ENCODE results near the gene ACSL3. TPM values are rescaled to one million over a fixed set of nuclear protein-coding genes. Genes with fewer than 3 reads are reported as not detected.

ACSL3 gene
- total RNA-seq, 1 donor from 2014 or later, result 91.5 TPM

- no peak overlapping the region for H3K27ac ChIP-seq
- intact Hi-C loops (cut with DNase I), result no loop called here
- ATAC-seq (peak; percentile 64), DNase-seq (no peak)
- H3K27me3 ChIP-seq, result no peaks in the 10 kb centered on the region
- no peaks in the 10 kb centered on the region for H3K36me3 ChIP-seq
- H3K4me1 ChIP-seq, result peaks cover 24% of the 10 kb centered on the region
- no peak overlapping the region for H3K4me3 ChIP-seq
- no peaks in the 10 kb centered on the region for H3K9me3 ChIP-seq
- TF ChIP-seq CTCF (IDR thresholded peaks at IDR 0.05), result no peak
These were observed 24.1 kb downstream of the ACSL3 start for GRCh38 chr2:222884805-222885424.

GRCh38 chr2:222887124-222887523, 26.3 kb downstream of the ACSL3 start:
- Histone ChIP-seq H3K9me3 (no peaks in the 10 kb centered on the region), H3K27ac (no peak overlapping the region)
- intact Hi-C loops (cut with DNase I), result no loop called here

GRCh38 chr2:222888716-222889115, 27.9 kb downstream of the ACSL3 start:
- no peak for TF ChIP-seq CTCF (IDR thresholded peaks at IDR 0.05)
- H3K4me3 ChIP-seq, result no peak overlapping the region
- intact Hi-C loops (cut with DNase I), result no loop called here
- no peaks in the 10 kb centered on the region for H3K9me3 ChIP-seq
- no peaks in the 10 kb centered on the region for H3K36me3 ChIP-seq
- DNase-seq (no peak), ATAC-seq (no peak)
- no peak overlapping the region for H3K27ac ChIP-seq
- peaks cover 43% of the 10 kb centered on the region for H3K4me1 ChIP-seq
- no peaks in the 10 kb centered on the region for H3K27me3 ChIP-seq

More at GRCh38 chr2:222887124-222887523, 26.3 kb downstream of the ACSL3 start:
- Histone ChIP-seq H3K4me1 (peaks cover 34% of the 10 kb centered on the region), H3K36me3 (no peaks in the 10 kb centered on the region), H3K4me3 (no peak overlapping the region), H3K27me3 (no peaks in the 10 kb centered on the region)
- DNase-seq (no peak), ATAC-seq (no peak)
- no peak for TF ChIP-seq CTCF (IDR thresholded peaks at IDR 0.05)

GRCh38 chr2:222891890-222892289, 31.1 kb downstream of the ACSL3 start:
- H3K4me3 ChIP-seq, result peak overlapping the region; percentile 6
- H3K27me3 ChIP-seq, result no peaks in the 10 kb centered on the region
- H3K9me3 ChIP-seq, result no peaks in the 10 kb centered on the region
- no peaks in the 10 kb centered on the region for H3K36me3 ChIP-seq
- intact Hi-C loops (cut with DNase I), result no loop called here
- no peak for ATAC-seq
- TF ChIP-seq CTCF (IDR thresholded peaks at IDR 0.05), result no peak
- DNase-seq, result no peak
- H3K27ac ChIP-seq, result peak overlapping the region; percentile 3
- peaks cover 27% of the 10 kb centered on the region for H3K4me1 ChIP-seq

- intact Hi-C loops (cut with DNase I), result no loop called here
- peak; percentile 82 for ATAC-seq
- no peaks in the 10 kb centered on the region for H3K27me3 ChIP-seq
- peak overlapping the region; percentile 6 for H3K4me3 ChIP-seq
- TF ChIP-seq CTCF (IDR thresholded peaks at IDR 0.05), result no peak
- H3K36me3 ChIP-seq, result no peaks in the 10 kb centered on the region
- H3K9me3 ChIP-seq, result no peaks in the 10 kb centered on the region
- peaks cover 27% of the 10 kb centered on the region for H3K4me1 ChIP-seq
- no peak for DNase-seq
- peak overlapping the region; percentile 3 for H3K27ac ChIP-seq
These were observed 31.5 kb downstream of the ACSL3 start for GRCh38 chr2:222892321-222892720.

- Histone ChIP-seq H3K27ac (peak overlapping the region; percentile 3), H3K27me3 (no peaks in the 10 kb centered on the region), H3K4me1 (peaks cover 27% of the 10 kb centered on the region)
These were observed 31.9 kb downstream of the ACSL3 start for GRCh38 chr2:222892761-222893160.

More at GRCh38 chr2:222892761-222893160, 31.9 kb downstream of the ACSL3 start:
- intact Hi-C loops (cut with DNase I), result no loop called here
- Histone ChIP-seq H3K36me3 (no peaks in the 10 kb centered on the region), H3K9me3 (no peaks in the 10 kb centered on the region), H3K4me3 (no peak overlapping the region)
- ATAC-seq (no peak), DNase-seq (no peak)
- no peak for TF ChIP-seq CTCF (IDR thresholded peaks at IDR 0.05)

Measured in upper lobe of right lung (tissue), 1 donor.